Measurements from ENCODE around the gene DCDC2C. TPM values are rescaled to one million over a fixed set of nuclear protein-coding genes. Genes with fewer than 3 reads are reported as not detected.

Gene DCDC2C
- total and polyA plus RNA-seq, 7 donors = 0.13 TPM; not detected in 6

GRCh38 chr2:3766824-3767223 lies 63.4 kb downstream of the DCDC2C start:
- Histone ChIP-seq H3K9me3 (no peaks in the 10 kb centered on the region), H3K27ac (no peak overlapping the region), H3K4me3 (no peak overlapping the region), H3K36me3 (ENCODE audit: insufficient read depth in 1 of 2, low read depth in 1 of 2) (no peaks in the 10 kb centered on the region), H3K27me3 (ENCODE audit: insufficient read depth in 3 of 3, low read length in 2 of 3) (no peaks in the 10 kb centered on the region), H3K4me1 (no peaks in the 10 kb centered on the region)
- WGBS, 3 donors = 81 to 90% (median 87%) methylated on average over 14 of the region's 14 CpGs
- DNase-seq = no peak
- intact Hi-C loops (cut with DNase I) = no loop called here
- TF ChIP-seq CTCF (IDR thresholded peaks at IDR 0.05) = no peak
- no peak for ATAC-seq

- no peak for DNase-seq
- no peak for ATAC-seq
- WGBS, 3 donors = 90 to 95% (median 91%) methylated on average over 21 of the region's 21 CpGs
- Histone ChIP-seq H3K4me3 (no peak overlapping the region), H3K4me1 (no peaks in the 10 kb centered on the region), H3K9me3 (no peaks in the 10 kb centered on the region), H3K27me3 (ENCODE audit: insufficient read depth in 3 of 3, low read length in 2 of 3) (no peaks in the 10 kb centered on the region), H3K27ac (no peak overlapping the region), H3K36me3 (ENCODE audit: insufficient read depth in 1 of 2, low read depth in 1 of 2) (no peaks in the 10 kb centered on the region)
- intact Hi-C loops (cut with DNase I) = no loop called here
- no peak for TF ChIP-seq CTCF (IDR thresholded peaks at IDR 0.05)
These were observed 65.8 kb downstream of the DCDC2C start for GRCh38 chr2:3768960-3769765.

GRCh38 chr2:3769766-3770165 lies 66.4 kb downstream of the DCDC2C start:
- intact Hi-C loops (cut with DNase I) = no loop called here
- Histone ChIP-seq H3K9me3 (no peaks in the 10 kb centered on the region), H3K27ac (no peak overlapping the region), H3K4me1 (no peaks in the 10 kb centered on the region), H3K27me3 (ENCODE audit: insufficient read depth in 3 of 3, low read length in 2 of 3) (no peaks in the 10 kb centered on the region), H3K36me3 (ENCODE audit: insufficient read depth in 1 of 2, low read depth in 1 of 2) (no peaks in the 10 kb centered on the region), H3K4me3 (no peak overlapping the region)
- DNase-seq (no peak), ATAC-seq (no peak)
- TF ChIP-seq CTCF (IDR thresholded peaks at IDR 0.05) = no peak
- 85 to 88% (median 86%) methylated on average over 3 of the region's 3 CpGs for WGBS, 3 donors

DNA sequence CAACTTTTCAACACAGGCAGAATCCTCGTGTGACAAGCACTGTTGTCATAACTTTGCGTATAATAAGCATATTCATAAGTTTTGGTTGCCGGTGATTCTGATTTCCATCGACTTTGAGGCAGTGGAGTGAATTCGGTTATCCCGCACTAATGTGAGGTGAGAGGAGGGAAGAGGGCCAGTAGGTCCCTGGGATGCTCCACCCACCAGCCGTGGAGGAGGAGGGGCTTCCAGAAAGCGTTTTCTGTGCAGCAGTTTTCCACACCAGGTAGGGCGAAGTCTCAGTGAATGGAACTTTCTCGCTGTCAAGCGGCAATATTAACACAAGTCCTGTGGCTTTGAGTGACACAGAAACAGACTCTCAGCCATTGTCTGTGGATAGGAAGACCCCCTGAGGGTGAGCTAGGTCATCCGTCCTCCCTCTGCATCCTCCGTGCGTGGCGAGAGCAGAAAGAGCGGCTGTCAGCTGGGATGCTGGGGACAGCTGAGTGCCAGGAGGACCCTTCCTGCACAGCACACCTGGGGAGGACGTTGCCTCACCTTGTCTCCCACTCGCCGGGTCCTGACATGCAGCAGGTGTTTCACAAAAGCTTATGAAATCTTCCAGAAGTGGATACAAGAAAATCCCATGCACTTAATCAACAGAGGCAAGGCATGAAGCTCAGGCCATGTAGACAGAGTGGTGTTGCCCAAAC lies 67.5 kb downstream of the DCDC2C start:
- no peak for TF ChIP-seq CTCF (IDR thresholded peaks at IDR 0.05)
- DNase-seq (no peak), ATAC-seq (no peak)
- Histone ChIP-seq H3K36me3 (ENCODE audit: insufficient read depth in 1 of 2, low read depth in 1 of 2) (no peaks in the 10 kb centered on the region), H3K4me3 (no peak overlapping the region), H3K4me1 (no peaks in the 10 kb centered on the region), H3K9me3 (no peaks in the 10 kb centered on the region), H3K27me3 (ENCODE audit: insufficient read depth in 3 of 3, low read length in 2 of 3) (no peaks in the 10 kb centered on the region), H3K27ac (no peak overlapping the region)
- 83 to 91% (median 88%) methylated on average over 19 of the region's 19 CpGs for WGBS, 3 donors
- intact Hi-C loops (cut with DNase I) = no loop called here

All from psoas muscle (tissue), 8 donors.